ENCODE data around the gene CDH1.

Gene CDH1

GRCh38 chr16:68859828-68860227, 122.7 kb downstream of the CDH1 start:
- no peak for DNase-seq

- DNase-seq = no peak
Measured at GRCh38 chr16:68860978-68861892, 124.1 kb downstream of the CDH1 start.

GRCh38 chr16:68866933-68867332, 129.8 kb downstream of the CDH1 start:
- DNase-seq = no peak

GRCh38 chr16:68869492-68870088, 132.5 kb downstream of the CDH1 start:
- DNase-seq = no peak

- no peak for DNase-seq
Measured at GRCh38 chr16:68873635-68874471, 136.8 kb downstream of the CDH1 start.

- DNase-seq = no peak
Measured at GRCh38 chr16:68875871-68876270, 138.8 kb downstream of the CDH1 start.

GRCh38 chr16:68883685-68884084, 146.6 kb downstream of the CDH1 start:
- DNase-seq = no peak

- DNase-seq = no peak
Measured at GRCh38 chr16:68884401-68884800, 147.3 kb downstream of the CDH1 start.

Measured in stimulated activated CD4-positive, alpha-beta T cell treated with anti-CD3 and anti-CD28 coated beads, Interleukin-2, amount 100 ng/mL, for 48 hours (primary cell).